Thyroid gland (tissue), 4 donors: ENCODE results near the gene FBRS.

Experiments
- POLR2A ChIP-seq, 2 donors: fragments of 450-650 bp; IDR thresholded peaks; one replicate each; pipeline ENCODE4 v1.6.1; 2017; ENCODE audit warnings: antibody characterized with exemption in 2 of 2, mild to moderate bottlenecking in 2 of 2, moderate library complexity in 1 of 2
- TF ChIP-seq, protein P1 (sequence below), 6 experiments: fragments of 200-600 bp in 3 of 6; fragments of 450-650 bp in 3 of 6; sonication (generic) in 3 of 6; IDR thresholded peaks; one replicate each; pipeline ENCODE4 v1.5.1; 2016 to 2019; ENCODE audit warnings: antibody characterized with exemption in 6 of 6, mild to moderate bottlenecking in 2 of 6, inconsistent platforms in 1 of 6, moderate library complexity in 1 of 6

- TF ChIP-seq POLR2A (IDR thresholded peaks at IDR 0.05), result no peak
- TF ChIP-seq, protein P1, sequence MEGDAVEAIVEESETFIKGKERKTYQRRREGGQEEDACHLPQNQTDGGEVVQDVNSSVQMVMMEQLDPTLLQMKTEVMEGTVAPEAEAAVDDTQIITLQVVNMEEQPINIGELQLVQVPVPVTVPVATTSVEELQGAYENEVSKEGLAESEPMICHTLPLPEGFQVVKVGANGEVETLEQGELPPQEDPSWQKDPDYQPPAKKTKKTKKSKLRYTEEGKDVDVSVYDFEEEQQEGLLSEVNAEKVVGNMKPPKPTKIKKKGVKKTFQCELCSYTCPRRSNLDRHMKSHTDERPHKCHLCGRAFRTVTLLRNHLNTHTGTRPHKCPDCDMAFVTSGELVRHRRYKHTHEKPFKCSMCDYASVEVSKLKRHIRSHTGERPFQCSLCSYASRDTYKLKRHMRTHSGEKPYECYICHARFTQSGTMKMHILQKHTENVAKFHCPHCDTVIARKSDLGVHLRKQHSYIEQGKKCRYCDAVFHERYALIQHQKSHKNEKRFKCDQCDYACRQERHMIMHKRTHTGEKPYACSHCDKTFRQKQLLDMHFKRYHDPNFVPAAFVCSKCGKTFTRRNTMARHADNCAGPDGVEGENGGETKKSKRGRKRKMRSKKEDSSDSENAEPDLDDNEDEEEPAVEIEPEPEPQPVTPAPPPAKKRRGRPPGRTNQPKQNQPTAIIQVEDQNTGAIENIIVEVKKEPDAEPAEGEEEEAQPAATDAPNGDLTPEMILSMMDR (IDR thresholded peaks at IDR 0.05), result no peak
Measured at GRCh38 chr16:30669903-30670824, 11.9 kb downstream of the FBRS start.
